ENCODE measurements around the gene SULT6B1. TPM values are rescaled to one million over a fixed set of nuclear protein-coding genes. Genes with fewer than 3 reads are reported as not detected.

The SULT6B1 gene
- polyA plus RNA-seq, 1 donor (not counting 4 experiments of a cell fraction or from before 2014, with no cell fraction given): not detected

- no peak overlapping the region for H2AFZ ChIP-seq (ENCODE audit: control insufficient read depth, low read length)
Observed at GRCh38 chr2:37191253-37191652, 2.8 kb upstream of the SULT6B1 start.

GRCh38 chr2:37190290-37190689, 1.8 kb upstream of the SULT6B1 start:
- peak overlapping the region; percentile 51 for H2AFZ ChIP-seq (ENCODE audit: control insufficient read depth, low read length)

More at GRCh38 chr2:37191253-37191652, 2.8 kb upstream of the SULT6B1 start:
- H3K27ac ChIP-seq (ENCODE audit: control insufficient read depth, insufficient read depth, low read length): no peak overlapping the region
- TF ChIP-seq EZH2 (IDR thresholded peaks at IDR 0.05; ENCODE audit: low read length) (no peak), CTCF (optimal IDR thresholded peaks at IDR 0.05 in 1 of 3, IDR thresholded peaks at IDR 0.05 in 1 of 3, conservative IDR thresholded peaks at IDR 0.05 in 1 of 3; ENCODE audit: extremely low read depth in 1 of 3, insufficient read depth in 2 of 3, low read length in 3 of 3) (no peak)
- H3K4me3 ChIP-seq (ENCODE audit: control insufficient read depth in 2 of 3, extremely low read depth in 1 of 3, insufficient read depth in 2 of 3, low read depth in 1 of 3, low read length in 3 of 3): no peak overlapping the region
- dilution Hi-C loops (cut with MboI; ENCODE audit: extremely low pct_ligation_motif_present, low sequenced_read_pairs): no loop called here
- no peaks in the 10 kb centered on the region for H3K9me3 ChIP-seq (ENCODE audit: control insufficient read depth, low read depth, low read length)
- DNase-seq (ENCODE audit: low read depth, low spot score): no peak
- H3K4me2 ChIP-seq (ENCODE audit: control insufficient read depth, extremely low read depth, insufficient read depth, low read depth, low read length): no peak overlapping the region
- peaks cover 17% of the 10 kb centered on the region for H3K4me1 ChIP-seq (ENCODE audit: control insufficient read depth, extremely low read depth, insufficient read depth, low read length)
- no peaks in the 10 kb centered on the region for H4K20me1 ChIP-seq (ENCODE audit: control insufficient read depth, extremely low read depth, insufficient read depth, low read length)
- H3K36me3 ChIP-seq (ENCODE audit: control insufficient read depth in 2 of 2, extremely low read depth in 1 of 2, insufficient read depth in 2 of 2, low read length in 2 of 2): no peaks in the 10 kb centered on the region
- no peaks in the 10 kb centered on the region for H3K79me2 ChIP-seq (ENCODE audit: control insufficient read depth, insufficient read depth, low read length)
- no peak for FAIRE-seq
- H3K9ac ChIP-seq (ENCODE audit: control insufficient read depth, extremely low read depth, insufficient read depth, low read length): no peak overlapping the region
- no peaks in the 10 kb centered on the region for H3K27me3 ChIP-seq (ENCODE audit: control insufficient read depth, extremely low read depth, insufficient read depth, low read length)
- no peaks in the 10 kb centered on the region for H3K9me1 ChIP-seq (ENCODE audit: control insufficient read depth, extremely low read depth, insufficient read depth, low read length)

More at GRCh38 chr2:37190290-37190689, 1.8 kb upstream of the SULT6B1 start:
- no peaks in the 10 kb centered on the region for H3K9me3 ChIP-seq (ENCODE audit: control insufficient read depth, low read depth, low read length)
- H3K79me2 ChIP-seq (ENCODE audit: control insufficient read depth, insufficient read depth, low read length): no peaks in the 10 kb centered on the region
- peaks cover 15% of the 10 kb centered on the region for H3K4me1 ChIP-seq (ENCODE audit: control insufficient read depth, extremely low read depth, insufficient read depth, low read length)
- DNase-seq (ENCODE audit: low read depth, low spot score) (no peak), FAIRE-seq (no peak)
- dilution Hi-C loops (cut with MboI; ENCODE audit: extremely low pct_ligation_motif_present, low sequenced_read_pairs): no loop called here
- no peak overlapping the region for H3K4me3 ChIP-seq (ENCODE audit: control insufficient read depth in 2 of 3, extremely low read depth in 1 of 3, insufficient read depth in 2 of 3, low read depth in 1 of 3, low read length in 3 of 3)
- H4K20me1 ChIP-seq (ENCODE audit: control insufficient read depth, extremely low read depth, insufficient read depth, low read length): no peaks in the 10 kb centered on the region
- no peaks in the 10 kb centered on the region for H3K36me3 ChIP-seq (ENCODE audit: control insufficient read depth in 2 of 2, extremely low read depth in 1 of 2, insufficient read depth in 2 of 2, low read length in 2 of 2)
- H3K9ac ChIP-seq (ENCODE audit: control insufficient read depth, extremely low read depth, insufficient read depth, low read length): no peak overlapping the region
- H3K9me1 ChIP-seq (ENCODE audit: control insufficient read depth, extremely low read depth, insufficient read depth, low read length): no peaks in the 10 kb centered on the region
- H3K4me2 ChIP-seq (ENCODE audit: control insufficient read depth, extremely low read depth, insufficient read depth, low read depth, low read length): peak overlapping the region; percentile 33
- no peak for TF ChIP-seq EZH2 (IDR thresholded peaks at IDR 0.05; ENCODE audit: low read length)
- no peak for TF ChIP-seq CTCF (optimal IDR thresholded peaks at IDR 0.05 in 1 of 3, IDR thresholded peaks at IDR 0.05 in 1 of 3, conservative IDR thresholded peaks at IDR 0.05 in 1 of 3; ENCODE audit: extremely low read depth in 1 of 3, insufficient read depth in 2 of 3, low read length in 3 of 3)
- peak overlapping the region; percentile 58 for H3K27ac ChIP-seq (ENCODE audit: control insufficient read depth, insufficient read depth, low read length)
- no peaks in the 10 kb centered on the region for H3K27me3 ChIP-seq (ENCODE audit: control insufficient read depth, extremely low read depth, insufficient read depth, low read length)

Measured in keratinocyte (primary cell).